IMR-90 (cell line): ENCODE data around the gene ZBTB47.

Experiments
- BHLHE40 ChIP-seq: fragments of 150-350 bp; IDR thresholded peaks from 2 replicates; pipeline ENCODE4 v1.6.1; 2016; ENCODE audit warnings: mild to moderate bottlenecking, low read depth, low read length
- CTCF ChIP-seq: conservative IDR thresholded peaks from 2 replicates; pipeline ENCODE4 v1.5.1; 2012; ENCODE audit warnings: mild to moderate bottlenecking, low read depth, low read length, improper control_type of control experiment
- MXI1 ChIP-seq: IDR thresholded peaks from 2 replicates; pipeline ENCODE4 v1.6.1; 2012; ENCODE audit warnings: low read depth, mild to moderate bottlenecking, low read length, moderate library complexity, borderline replicate concordance
- POLR2A ChIP-seq: IDR thresholded peaks from 2 replicates; pipeline ENCODE4 v1.6.1; 2012; ENCODE audit warnings: mild to moderate bottlenecking, low read depth, low read length
- RCOR1 ChIP-seq: IDR thresholded peaks from 2 replicates; pipeline ENCODE4 v1.6.1; 2012; ENCODE audit warnings: mild to moderate bottlenecking, low read length, improper control_type of control experiment; ENCODE audit not compliant: insufficient replicate concordance

DNA sequence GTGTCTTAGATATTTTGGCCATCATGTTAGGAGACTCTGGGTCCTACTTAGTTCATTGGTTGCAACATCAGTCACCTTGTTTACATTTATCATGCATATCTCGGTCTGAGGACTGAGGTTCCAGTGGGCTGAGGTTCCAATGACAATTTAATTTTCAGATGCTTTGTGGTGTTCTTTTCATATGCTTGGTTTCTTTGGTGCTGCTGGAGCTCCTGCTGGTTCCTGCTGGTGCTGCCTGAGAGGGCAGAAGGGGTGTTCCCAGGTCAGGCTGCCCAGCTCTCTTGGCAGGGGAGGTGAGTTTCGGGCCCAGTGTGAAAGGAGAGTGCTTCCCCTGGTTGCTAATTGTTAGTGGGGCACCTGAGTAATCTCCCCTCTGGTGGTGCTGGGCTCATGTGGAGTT lies 24.9 kb downstream of the ZBTB47 start:
- TF ChIP-seq MXI1 = no peak
- no peak for TF ChIP-seq POLR2A
- TF ChIP-seq CTCF = no peak
- no peak for TF ChIP-seq BHLHE40
- TF ChIP-seq RCOR1 = no peak
